K562 (cell line): ENCODE measurements around the gene RALGPS1. TPM values are rescaled to one million over a fixed set of nuclear protein-coding genes. Genes with fewer than 3 reads are reported as not detected.

Source experiments
- ATAC-seq: fragments of 200-7000 bp; cut with Tn5 transposase; 3 replicates; pipeline ENCODE4 v1.9.1; 2020; ENCODE audit warnings: moderate library complexity
- BruUV-seq: library from RNA; stranded (reverse); fragments of 400-500 nt; replicated peaks from 2 replicates; lab custom pipeline; 2021; lab: Mats Ljungman, UMichigan
- CTCF ChIA-PET: fragments of 300-600 bp; formaldehyde crosslinking; extraction: SDS; loops from one replicate; lab custom pipeline; 2021; ENCODE audit warnings: low intra/inter-chr PET ratio; lab: Yijun Ruan, JAX
- POLR2A ChIA-PET: fragments of 300-600, 350-650 bp; sonication (Branson Sonifier 250); formaldehyde crosslinking; extraction: SDS; loops from one replicate; lab custom pipeline; 2021; ENCODE audit warnings: antibody characterized with exemption, inconsistent platforms; lab: Yijun Ruan, JAX
- DNase-seq, 4 experiments: peaks; one replicate each; pipeline versions ENCODE4 v3.0.0 to v3.0.0-alpha.2; 2011 to 2018; ENCODE audit warnings: low spot score in 3 of 4, mixed read lengths in 3 of 4; ENCODE audit errors: extremely low read depth in 1 of 4
- FAIRE-seq: peaks from 2 replicates; lab custom pipeline; 2011; peaks lifted over from hg19 to GRCh38; lab: Jason Lieb, UNC
- H2AFZ ChIP-seq: 2 replicates; pipeline ENCODE4 v1.6.0; 2011; ENCODE audit warnings: low read depth, low read length, control low read depth, inconsistent platforms
- H3K27ac ChIP-seq: fragments of 200-600 bp; 3 replicates; pipeline ENCODE4 v1.8.0; 2011; ENCODE audit warnings: low read depth, mild to moderate bottlenecking, control low read depth, inconsistent platforms, low read length, moderate library complexity, mixed read lengths; ENCODE audit errors: extremely low read depth
- H3K27me3 ChIP-seq, 2 experiments: fragments of 300-600 bp in 1 of 2; 2 replicates in 1 of 2; 3 replicates in 1 of 2; pipeline versions ENCODE4 v1.6.0 to v1.8.0; 2011; ENCODE audit warnings: inconsistent platforms in 2 of 2, low read length in 2 of 2, mild to moderate bottlenecking in 1 of 2, mixed read lengths in 1 of 2, moderate library complexity in 1 of 2; ENCODE audit not compliant: control insufficient read depth in 2 of 2, insufficient read depth in 2 of 2
- H3K36me3 ChIP-seq: fragments of 300-600 bp; 3 replicates; pipeline ENCODE4 v1.8.0; 2011; ENCODE audit warnings: mild to moderate bottlenecking, low read length, inconsistent platforms; ENCODE audit not compliant: control insufficient read depth, insufficient read depth
- H3K4me1 ChIP-seq, 2 experiments: fragments of 200-600 bp in 1 of 2; replicated peaks in 1 of 2; 2 replicates in 1 of 2; 3 replicates in 1 of 2; pipeline versions ENCODE4 v1.5.1 to v1.8.0; 2011; ENCODE audit warnings: inconsistent platforms in 2 of 2, low read length in 2 of 2, mild to moderate bottlenecking in 1 of 2, mixed read lengths in 1 of 2, moderate library complexity in 1 of 2; ENCODE audit not compliant: control insufficient read depth in 2 of 2, insufficient read depth in 2 of 2
- H3K4me2 ChIP-seq: 2 replicates; pipeline ENCODE4 v1.6.1; 2011; ENCODE audit warnings: low read length, control low read depth, inconsistent platforms, mixed read lengths; ENCODE audit not compliant: insufficient read depth
- H3K4me3 ChIP-seq: fragments of 200-600 bp; sonication (generic), shearing (Covaris generic); 2 replicates; pipeline ENCODE4 v1.5.1; 2016; ENCODE audit warnings: control low read depth, inconsistent platforms
- H3K79me2 ChIP-seq: fragments of 200-600 bp; 3 replicates; pipeline ENCODE4 v1.8.0; 2011; ENCODE audit warnings: low read length, inconsistent platforms; ENCODE audit not compliant: control insufficient read depth, insufficient read depth
- H3K9ac ChIP-seq, 2 experiments: 2 replicates each; pipeline versions ENCODE4 v1.6.0 to v1.6.1; 2011; ENCODE audit warnings: low read depth in 2 of 2, low read length in 2 of 2, control low read depth in 1 of 2, inconsistent platforms in 1 of 2, mild to moderate bottlenecking in 1 of 2, mixed read lengths in 1 of 2; ENCODE audit not compliant: insufficient read depth in 1 of 2
- H3K9me1 ChIP-seq: one replicate; pipeline ENCODE4 v1.6.0; 2011; ENCODE audit warnings: inconsistent platforms, mild to moderate bottlenecking, low read length, moderate library complexity; ENCODE audit not compliant: control insufficient read depth, insufficient read depth
- H3K9me3 ChIP-seq: replicated peaks from 2 replicates; pipeline ENCODE4 v1.5.1; 2011; ENCODE audit warnings: low read depth, low read length, inconsistent platforms; ENCODE audit not compliant: control insufficient read depth, insufficient read depth
- H4K20me1 ChIP-seq: replicated peaks from 2 replicates; pipeline ENCODE4 v1.6.1; 2011; ENCODE audit warnings: low read length, inconsistent platforms, mixed read lengths; ENCODE audit not compliant: control insufficient read depth, insufficient read depth
- BRD4 ChIP-seq: fragments of 200-600 bp; sonication (generic); IDR thresholded peaks from 2 replicates; pipeline ENCODE4 v1.6.1; 2017; ENCODE audit warnings: inconsistent platforms
- ETV1 ChIP-seq: fragments of 450-650 bp; conservative IDR thresholded peaks from 2 replicates; pipeline ENCODE4 v1.6.1; 2016; ENCODE audit warnings: missing genetic modification characterization, control low read depth, low read depth, missing compliant biosample characterization
- ETV6 ChIP-seq, 3 experiments: fragments of 150-350 bp in 1 of 3; sonication (generic) in 1 of 3; formaldehyde crosslinking in 1 of 3; IDR thresholded peaks; 2 replicates each; pipeline versions ENCODE4 v1.6.1 to v1.8.0; 2014 to 2022; ENCODE audit warnings: borderline replicate concordance in 2 of 3, low read depth in 2 of 3, antibody characterized with exemption in 1 of 3, low read length in 1 of 3, mild to moderate bottlenecking in 1 of 3, missing genetic modification reagents in 1 of 3
- GABPB2 ChIP-seq: fragments of 250-450 bp; sonication (Bioruptor Pico); conservative IDR thresholded peaks from 2 replicates; pipeline ENCODE4 v1.5.1; 2021; ENCODE audit warnings: mild to moderate bottlenecking
- GATAD2A ChIP-seq: fragments of 450-650 bp; IDR thresholded peaks from 2 replicates; pipeline ENCODE4 v1.6.1; 2017
- MYC ChIP-seq, 2 experiments: fragments of 250-450 bp in 1 of 2; sonication (Bioruptor Pico) in 1 of 2; IDR thresholded peaks; 2 replicates each; pipeline versions ENCODE4 v1.5.1 to v1.6.1; 2012 to 2021; ENCODE audit warnings: low read depth in 2 of 2, borderline replicate concordance in 1 of 2, improper control_type of control experiment in 1 of 2, low read length in 1 of 2, mild to moderate bottlenecking in 1 of 2, moderate library complexity in 1 of 2
- PRMT5 ChIP-seq: sonication (generic); formaldehyde crosslinking; IDR thresholded peaks from 2 replicates; pipeline ENCODE4 v1.5.0; 2020; ENCODE audit warnings: missing genetic modification reagents
- PYGO2 ChIP-seq: fragments of 450-650 bp; IDR thresholded peaks from 2 replicates; pipeline ENCODE4 v1.6.1; 2016; ENCODE audit warnings: mild to moderate bottlenecking, missing genetic modification characterization, moderate library complexity, missing compliant biosample characterization
- SRF ChIP-seq, 2 experiments: fragments of 250-450, 450-650 bp in 1 of 2; sonication (Bioruptor Pico) in 1 of 2; sonication (generic) in 1 of 2; formaldehyde crosslinking; IDR thresholded peaks; 2 replicates each; pipeline versions ENCODE4 v1.5.0 to v1.5.1; 2020 to 2022; ENCODE audit warnings: mild to moderate bottlenecking in 1 of 2, missing genetic modification reagents in 1 of 2
- ZNF174 ChIP-seq: fragments of 250-450 bp; sonication (Bioruptor Pico); IDR thresholded peaks from 2 replicates; pipeline ENCODE4 v1.4.0; 2020; ENCODE audit warnings: mild to moderate bottlenecking
- ZNF217 ChIP-seq: sonication (generic); formaldehyde crosslinking; IDR thresholded peaks from 2 replicates; pipeline ENCODE4 v1.8.0; 2022; ENCODE audit warnings: mild to moderate bottlenecking, missing genetic modification reagents
- ZNF561 ChIP-seq: fragments of 450-650 bp; formaldehyde crosslinking; conservative IDR thresholded peaks from 2 replicates; pipeline ENCODE4 v1.4.0; 2020; ENCODE audit warnings: mild to moderate bottlenecking, moderate library complexity
- WGBS: fragments of 100-300 bp; shearing (Covaris generic); methylation state at CpG from one replicate; pipeline ENCODE4 v1.1.6; 2016; ENCODE audit warnings: low coverage, mixed read lengths; ENCODE audit not compliant: insufficient coverage; ENCODE audit errors: missing lambda C conversion rate; 5-methylcytosine and 5-hydroxymethylcytosine counted together
- in situ Hi-C: fragments of 300-500 bp; cut with MboI; formaldehyde crosslinking; loops from 4 replicates; pipeline ENCODE4 v1.15.0; 2018; ENCODE audit warnings: inconsistent platforms, mixed read lengths
- intact Hi-C: fragments of 100-400 bp; cut with micrococcal nuclease; formaldehyde crosslinking; loops from 2 replicates; pipeline ENCODE4 v1.14.2; 2022
- polyA plus RNA-seq, 8 experiments: library from polyadenylated mRNA; depleted of rRNA in 4 of 8; stranded (reverse) in 5 of 8; unstranded in 3 of 8; fragments of >200 nt; fragmentation: Nextera tagmentation in 2 of 8; fragmentation: Illumina TruSeq in 1 of 8; extraction: Ambion mirVana in 2 of 8; extraction: Trizol in 1 of 8; gene quantifications; 2 replicates each; pipeline versions ENCODE4 v1.2.1 to v1.2.3, GENCODE V29; 2011 to 2014; ENCODE audit warnings: inconsistent platforms in 1 of 8, missing spikeins in 1 of 8
- total RNA-seq, 7 experiments: library from RNA; depleted of rRNA in 6 of 7; stranded (reverse); fragments of >200 nt in 6 of 7; fragmentation: Illumina TruSeq in 2 of 7; extraction: Trizol in 2 of 7; gene quantifications; 2 replicates each; pipeline versions ENCODE4 v1.2.1 to v1.2.3, GENCODE V29; 2011 to 2021; ENCODE audit warnings: low replicate concordance in 1 of 7
- TF ChIP-seq, protein P1 (sequence below): sonication (generic); formaldehyde crosslinking; IDR thresholded peaks from 2 replicates; pipeline ENCODE4 v1.8.1; 2023; ENCODE audit warnings: mild to moderate bottlenecking, missing genetic modification reagents
- TF ChIP-seq, protein P2 (sequence below): IDR thresholded peaks from 2 replicates; pipeline ENCODE4 v1.6.1; 2011; ENCODE audit warnings: borderline replicate concordance, low read depth, mild to moderate bottlenecking, moderate library complexity, low read length; ENCODE audit not compliant: insufficient read depth, poor library complexity, severe bottlenecking

Gene RALGPS1
- total and polyA plus RNA-seq, 9 of the 15 experiments (the other 6 are each of a cell fraction or from before 2014, with no cell fraction given), result 0.04 to 2.6 (median 1.5) TPM

DNA sequence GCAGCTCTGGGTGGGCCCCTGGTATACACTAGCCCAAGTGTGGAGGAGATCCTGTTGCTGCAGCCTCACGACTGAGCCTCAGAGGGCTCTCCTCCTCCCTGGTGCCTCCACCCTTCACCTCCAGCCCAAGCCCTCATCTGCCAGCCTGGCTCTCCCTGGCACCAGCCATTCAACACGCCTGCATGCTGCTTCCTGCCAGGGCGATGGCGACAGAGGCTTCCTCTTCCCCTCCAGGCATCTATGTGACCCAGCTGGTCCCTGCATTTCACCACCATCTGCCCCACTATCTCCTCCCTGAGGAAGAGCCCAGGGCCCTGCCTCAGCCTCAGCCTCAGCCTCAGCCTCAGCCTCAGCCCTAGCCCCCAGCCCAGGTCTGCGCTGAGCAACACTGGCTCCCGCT, 262.6 kb downstream of the RALGPS1 start:
- no peak overlapping the region for H3K4me2 ChIP-seq

More for the DNA sequence above, 262.6 kb downstream of the RALGPS1 start:
- Histone ChIP-seq H3K4me1 (no peaks in the 10 kb centered on the region), H3K9ac (no peak overlapping the region), H3K79me2 (no peaks in the 10 kb centered on the region), H3K9me3 (no peaks in the 10 kb centered on the region), H3K9me1 (no peaks in the 10 kb centered on the region), H3K4me3 (no peak overlapping the region), H3K27ac (no peak overlapping the region), H3K27me3 (peaks cover 0 to 10% of the 10 kb centered on the region in 2 experiments; a peak in 1 of 5 replicates), H4K20me1 (no peaks in the 10 kb centered on the region; the same call in 1 of the 2 replicates), H3K36me3 (no peaks in the 10 kb centered on the region), H2AFZ (no peak overlapping the region)
- DNase-seq, result no peak
- intact Hi-C loops, result no loop called here
- TF ChIP-seq SRF (CRISPR knock-in tag; IDR thresholded peaks at IDR 0.05), result no peak
- no peak for TF ChIP-seq ETV6 (IDR thresholded peaks at IDR 0.05; ENCODE audit: borderline replicate concordance in 1 of 2, low read depth in 2 of 2, low read length in 1 of 2)
- TF ChIP-seq ETV6 (CRISPR knock-in tag; IDR thresholded peaks at IDR 0.05; ENCODE audit: borderline replicate concordance), result no peak
- TF ChIP-seq ETV1 (tag), result no peak
- TF ChIP-seq ZNF561 (CRISPR knock-in tag), result no peak
- no peak for TF ChIP-seq GATAD2A
- no peak for TF ChIP-seq ZNF174 (CRISPR knock-in tag)
- TF ChIP-seq ZNF217 (CRISPR knock-in tag), result no peak
- no peak for TF ChIP-seq PRMT5 (CRISPR knock-in tag)
- TF ChIP-seq, protein P1, sequence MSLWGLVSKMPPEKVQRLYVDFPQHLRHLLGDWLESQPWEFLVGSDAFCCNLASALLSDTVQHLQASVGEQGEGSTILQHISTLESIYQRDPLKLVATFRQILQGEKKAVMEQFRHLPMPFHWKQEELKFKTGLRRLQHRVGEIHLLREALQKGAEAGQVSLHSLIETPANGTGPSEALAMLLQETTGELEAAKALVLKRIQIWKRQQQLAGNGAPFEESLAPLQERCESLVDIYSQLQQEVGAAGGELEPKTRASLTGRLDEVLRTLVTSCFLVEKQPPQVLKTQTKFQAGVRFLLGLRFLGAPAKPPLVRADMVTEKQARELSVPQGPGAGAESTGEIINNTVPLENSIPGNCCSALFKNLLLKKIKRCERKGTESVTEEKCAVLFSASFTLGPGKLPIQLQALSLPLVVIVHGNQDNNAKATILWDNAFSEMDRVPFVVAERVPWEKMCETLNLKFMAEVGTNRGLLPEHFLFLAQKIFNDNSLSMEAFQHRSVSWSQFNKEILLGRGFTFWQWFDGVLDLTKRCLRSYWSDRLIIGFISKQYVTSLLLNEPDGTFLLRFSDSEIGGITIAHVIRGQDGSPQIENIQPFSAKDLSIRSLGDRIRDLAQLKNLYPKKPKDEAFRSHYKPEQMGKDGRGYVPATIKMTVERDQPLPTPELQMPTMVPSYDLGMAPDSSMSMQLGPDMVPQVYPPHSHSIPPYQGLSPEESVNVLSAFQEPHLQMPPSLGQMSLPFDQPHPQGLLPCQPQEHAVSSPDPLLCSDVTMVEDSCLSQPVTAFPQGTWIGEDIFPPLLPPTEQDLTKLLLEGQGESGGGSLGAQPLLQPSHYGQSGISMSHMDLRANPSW (CRISPR knock-in tag), result no peak
- no peak for TF ChIP-seq BRD4
- TF ChIP-seq, protein P2, sequence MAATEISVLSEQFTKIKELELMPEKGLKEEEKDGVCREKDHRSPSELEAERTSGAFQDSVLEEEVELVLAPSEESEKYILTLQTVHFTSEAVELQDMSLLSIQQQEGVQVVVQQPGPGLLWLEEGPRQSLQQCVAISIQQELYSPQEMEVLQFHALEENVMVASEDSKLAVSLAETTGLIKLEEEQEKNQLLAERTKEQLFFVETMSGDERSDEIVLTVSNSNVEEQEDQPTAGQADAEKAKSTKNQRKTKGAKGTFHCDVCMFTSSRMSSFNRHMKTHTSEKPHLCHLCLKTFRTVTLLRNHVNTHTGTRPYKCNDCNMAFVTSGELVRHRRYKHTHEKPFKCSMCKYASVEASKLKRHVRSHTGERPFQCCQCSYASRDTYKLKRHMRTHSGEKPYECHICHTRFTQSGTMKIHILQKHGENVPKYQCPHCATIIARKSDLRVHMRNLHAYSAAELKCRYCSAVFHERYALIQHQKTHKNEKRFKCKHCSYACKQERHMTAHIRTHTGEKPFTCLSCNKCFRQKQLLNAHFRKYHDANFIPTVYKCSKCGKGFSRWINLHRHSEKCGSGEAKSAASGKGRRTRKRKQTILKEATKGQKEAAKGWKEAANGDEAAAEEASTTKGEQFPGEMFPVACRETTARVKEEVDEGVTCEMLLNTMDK, result no peak
- TF ChIP-seq GABPB2 (CRISPR knock-in tag), result no peak
- no peak for TF ChIP-seq PYGO2 (tag)
- TF ChIP-seq MYC (IDR thresholded peaks at IDR 0.05; ENCODE audit: low read depth, low read length), result no peak
- TF ChIP-seq MYC (CRISPR knock-in tag; IDR thresholded peaks at IDR 0.05; ENCODE audit: borderline replicate concordance, low read depth), result no peak
- in situ Hi-C loops, result no loop called here
- ChIA-PET POLR2A (interaction anchor here (1.1 kb wide), 1 partner anchor 100 kb away, joined by 3 read pairs; no protein-coding TSS in a partner anchor), CTCF (no interaction called here)
- BruUV-seq, result no TSS peak
- no peak for ATAC-seq
- no peak for FAIRE-seq
- WGBS, result 25% methylated on average over 6 of the region's 6 CpGs
